HG03280 (cell line): ENCODE measurements around the gene PHTF2.
A peak's percentile ranks its signal among the peaks of the same experiment; 100 is the strongest.
"Not testable (repeated sequence)": the region's sequence is repeated elsewhere in the genome, so short reads cannot be mapped to it uniquely, and the experiment has no call there.

Source experiments
- ATAC-seq: cut with Tn5 transposase; IDR thresholded peaks from one replicate; pipeline ENCODE4 v1.9.1; 2021; ENCODE audit warnings: mild to moderate bottlenecking, moderate library complexity; ENCODE audit not compliant: unreplicated experiment

PHTF2 gene

GRCh38 chr7:77798394-77799077 lies at the start of gene PHTF2, which contains the start of gene TMEM60:
Gene PHTF2 (plus strand): TSS chr7:77798773.
Gene TMEM60 (minus strand): TSS chr7:77798434. CDS start chr7:77794373, 4,061 bp downstream.
- peak; percentile 92 for ATAC-seq

GRCh38 chr7:77752016-77752415 lies 46.6 kb upstream of the PHTF2 start:
- ATAC-seq = no peak

- ATAC-seq = no peak
These were observed 45.4 kb upstream of the PHTF2 start for GRCh38 chr7:77753173-77753572.

GRCh38 chr7:77757589-77757988 lies 41.0 kb upstream of the PHTF2 start:
- peak; percentile 86 for ATAC-seq

GRCh38 chr7:77759294-77759889 lies 39.2 kb upstream of the PHTF2 start:
- no peak for ATAC-seq

GRCh38 chr7:77760809-77761453 lies 37.6 kb upstream of the PHTF2 start:
- ATAC-seq = no peak

GRCh38 chr7:77765481-77765880 lies 33.1 kb upstream of the PHTF2 start:
- ATAC-seq = no peak

- no peak for ATAC-seq
These were observed 32.4 kb upstream of the PHTF2 start for GRCh38 chr7:77765906-77766800.

- no peak for ATAC-seq
These were observed 31.6 kb upstream of the PHTF2 start for GRCh38 chr7:77766801-77767605.

GRCh38 chr7:77770316-77770715 lies 28.3 kb upstream of the PHTF2 start:
- ATAC-seq = no peak

GRCh38 chr7:77771901-77772300 lies 26.7 kb upstream of the PHTF2 start:
- no peak for ATAC-seq

- ATAC-seq = no peak
These were observed 20.0 kb upstream of the PHTF2 start for GRCh38 chr7:77778535-77778934.

GRCh38 chr7:77782383-77782782 lies 16.2 kb upstream of the PHTF2 start:
- ATAC-seq = no peak

GRCh38 chr7:77783111-77783510 lies 15.5 kb upstream of the PHTF2 start:
- no peak for ATAC-seq

GRCh38 chr7:77783545-77783944 lies 15.0 kb upstream of the PHTF2 start:
- no peak for ATAC-seq

GRCh38 chr7:77784426-77784825 lies 14.1 kb upstream of the PHTF2 start:
- ATAC-seq = not testable (repeated sequence)

- no peak for ATAC-seq
These were observed 12.6 kb upstream of the PHTF2 start for GRCh38 chr7:77786018-77786417.

- no peak for ATAC-seq
These were observed 11.8 kb upstream of the PHTF2 start for GRCh38 chr7:77786741-77787140.

GRCh38 chr7:77788327-77788902 lies 10.2 kb upstream of the PHTF2 start:
- ATAC-seq = no peak

GRCh38 chr7:77791336-77791735 lies 7.2 kb upstream of the PHTF2 start:
- no peak for ATAC-seq
